GM12878 (cell line): ENCODE results near the gene AKT1S1. TPM values are rescaled to one million over a fixed set of nuclear protein-coding genes. Genes with fewer than 3 reads are reported as not detected.
A peak's percentile ranks its signal among the peaks of the same experiment; 100 is the strongest.

Experiments used
- BRCA1 ChIP-seq: IDR thresholded peaks from 2 replicates; pipeline ENCODE4 v1.6.1; 2011; ENCODE audit warnings: low read depth, low read length, improper control_type of control experiment
- CBX3 ChIP-seq: fragments of 200-600 bp; sonication (generic); IDR thresholded peaks from 2 replicates; pipeline ENCODE4 v1.6.1; 2016; ENCODE audit warnings: low read depth, borderline replicate concordance
- CHD2 ChIP-seq: IDR thresholded peaks from 2 replicates; pipeline ENCODE4 v1.6.1; 2011; ENCODE audit warnings: low read depth, low read length, improper control_type of control experiment, borderline replicate concordance
- EED ChIP-seq: sonication (generic); IDR thresholded peaks from 2 replicates; pipeline ENCODE4 v1.6.1; 2016; ENCODE audit warnings: antibody characterized with exemption, low read depth
- EP300 ChIP-seq, 2 experiments: fragments of 150-350 bp in 1 of 2; IDR thresholded peaks; 2 replicates each; pipeline ENCODE4 v1.6.1; 2011 to 2012; ENCODE audit warnings: low read depth in 2 of 2, low read length in 2 of 2, borderline replicate concordance in 1 of 2, improper control_type of control experiment in 1 of 2, inconsistent platforms in 1 of 2; ENCODE audit not compliant: control insufficient read depth in 1 of 2
- IKZF1 ChIP-seq: fragments of 450-650 bp; conservative IDR thresholded peaks from 2 replicates; pipeline ENCODE4 v1.6.1; 2017; ENCODE audit warnings: antibody characterized with exemption, mild to moderate bottlenecking
- JUND ChIP-seq: IDR thresholded peaks from 2 replicates; pipeline ENCODE4 v1.6.1; 2012; ENCODE audit warnings: low read depth, mild to moderate bottlenecking, low read length, improper control_type of control experiment, moderate library complexity
- NFXL1 ChIP-seq: fragments of 450-650 bp; IDR thresholded peaks from 2 replicates; pipeline ENCODE4 v1.6.1; 2017; ENCODE audit warnings: antibody characterized with exemption, mild to moderate bottlenecking, borderline replicate concordance
- PAX5 ChIP-seq: IDR thresholded peaks from 2 replicates; pipeline ENCODE4 v1.6.1; 2011; ENCODE audit warnings: low read depth, low read length, borderline replicate concordance
- PAX8 ChIP-seq: fragments of 450-650 bp; IDR thresholded peaks from 2 replicates; pipeline ENCODE4 v1.6.1; 2017; ENCODE audit warnings: mild to moderate bottlenecking, moderate library complexity
- SMARCA5 ChIP-seq: fragments of 450-650 bp; IDR thresholded peaks from 2 replicates; pipeline ENCODE4 v1.6.1; 2017; ENCODE audit warnings: mild to moderate bottlenecking
- TCF3 ChIP-seq: IDR thresholded peaks from 2 replicates; pipeline ENCODE4 v1.6.1; 2012; ENCODE audit warnings: low read depth, mild to moderate bottlenecking, low read length, borderline replicate concordance; ENCODE audit not compliant: insufficient read depth
- ZNF207 ChIP-seq: fragments of 450-650 bp; IDR thresholded peaks from 2 replicates; pipeline ENCODE4 v1.6.1; 2014; ENCODE audit warnings: antibody characterized with exemption, mild to moderate bottlenecking, borderline replicate concordance
- ZNF384 ChIP-seq: IDR thresholded peaks from 2 replicates; pipeline ENCODE4 v1.6.1; 2012; ENCODE audit warnings: low read depth, mild to moderate bottlenecking, low read length, improper control_type of control experiment, borderline replicate concordance
- ZNF592 ChIP-seq: fragments of 450-650 bp; IDR thresholded peaks from 2 replicates; pipeline ENCODE4 v1.6.1; 2017; ENCODE audit warnings: mild to moderate bottlenecking, moderate library complexity
- polyA plus RNA-seq, 11 experiments: library from polyadenylated mRNA; depleted of rRNA in 4 of 11; unstranded in 6 of 11; stranded (reverse) in 5 of 11; fragments of >200 nt; fragmentation: Nextera tagmentation in 4 of 11; fragmentation: Illumina TruSeq in 1 of 11; extraction: Ambion mirVana in 4 of 11; extraction: Trizol in 1 of 11; gene quantifications; 1 replicate in 1 of 11; 2 replicates in 10 of 11; pipeline versions ENCODE4 v1.2.1 to v1.2.3, GENCODE V29; 2011 to 2016; ENCODE audit warnings: inconsistent platforms in 2 of 11, missing spikeins in 2 of 11, low read depth in 1 of 11
- total RNA-seq, 4 experiments: library from RNA; depleted of rRNA in 3 of 4; stranded (reverse); fragments of >200 nt in 3 of 4; fragmentation: Illumina TruSeq in 1 of 4; extraction: Trizol in 1 of 4; gene quantifications; 2 replicates each; pipeline versions ENCODE4 v1.2.1 to v1.2.3, GENCODE V29; 2013 to 2021
- TF ChIP-seq, protein P1 (sequence below): IDR thresholded peaks from 2 replicates; pipeline ENCODE4 v1.6.1; 2011; ENCODE audit warnings: borderline replicate concordance, low read depth, mild to moderate bottlenecking, moderate library complexity, mixed read lengths, low read length; ENCODE audit not compliant: insufficient read depth; ENCODE audit errors: extremely low read length
- TF ChIP-seq, protein P2 (sequence below): fragments of 450-650 bp; IDR thresholded peaks from 2 replicates; pipeline ENCODE4 v1.6.1; 2017; ENCODE audit warnings: mild to moderate bottlenecking
- TF ChIP-seq, protein P3 (sequence below): fragments of 450-650 bp; IDR thresholded peaks from 2 replicates; pipeline ENCODE4 v1.6.1; 2016; ENCODE audit warnings: mild to moderate bottlenecking

Gene AKT1S1
- total and polyA plus RNA-seq, 10 of the 15 experiments (the other 5 are each of a cell fraction or from before 2014, with no cell fraction given): 0.43 to 23.0 (median 12.3) TPM

- TF ChIP-seq ZNF592 (no peak), EED (peak; percentile 93), IKZF1 (peak; percentile 82; the same call in 1 of the 2 replicates), PAX8 (no peak), JUND (peak; percentile 14; the same call in 1 of the 2 replicates), CBX3 (no peak), NFXL1 (no peak), SMARCA5 (peak; percentile 49; the same call in 1 of the 2 replicates), PAX5 (peak; percentile 77; the same call in 1 of the 2 replicates), ZNF384 (no peak), BRCA1 (no peak), TCF3 (no peak), CHD2 (peak; percentile 59; the same call in 1 of the 2 replicates), ZNF207 (no peak), EP300 (IDR thresholded peaks at IDR 0.05; ENCODE audit: borderline replicate concordance in 1 of 2, control insufficient read depth in 1 of 2, low read depth in 2 of 2, low read length in 2 of 2) (peak; percentile 74 to 76; a peak in 3 of 4 replicates)
- TF ChIP-seq, protein P1, sequence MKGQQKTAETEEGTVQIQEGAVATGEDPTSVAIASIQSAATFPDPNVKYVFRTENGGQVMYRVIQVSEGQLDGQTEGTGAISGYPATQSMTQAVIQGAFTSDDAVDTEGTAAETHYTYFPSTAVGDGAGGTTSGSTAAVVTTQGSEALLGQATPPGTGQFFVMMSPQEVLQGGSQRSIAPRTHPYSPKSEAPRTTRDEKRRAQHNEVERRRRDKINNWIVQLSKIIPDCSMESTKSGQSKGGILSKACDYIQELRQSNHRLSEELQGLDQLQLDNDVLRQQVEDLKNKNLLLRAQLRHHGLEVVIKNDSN: no peak
- TF ChIP-seq, protein P2, sequence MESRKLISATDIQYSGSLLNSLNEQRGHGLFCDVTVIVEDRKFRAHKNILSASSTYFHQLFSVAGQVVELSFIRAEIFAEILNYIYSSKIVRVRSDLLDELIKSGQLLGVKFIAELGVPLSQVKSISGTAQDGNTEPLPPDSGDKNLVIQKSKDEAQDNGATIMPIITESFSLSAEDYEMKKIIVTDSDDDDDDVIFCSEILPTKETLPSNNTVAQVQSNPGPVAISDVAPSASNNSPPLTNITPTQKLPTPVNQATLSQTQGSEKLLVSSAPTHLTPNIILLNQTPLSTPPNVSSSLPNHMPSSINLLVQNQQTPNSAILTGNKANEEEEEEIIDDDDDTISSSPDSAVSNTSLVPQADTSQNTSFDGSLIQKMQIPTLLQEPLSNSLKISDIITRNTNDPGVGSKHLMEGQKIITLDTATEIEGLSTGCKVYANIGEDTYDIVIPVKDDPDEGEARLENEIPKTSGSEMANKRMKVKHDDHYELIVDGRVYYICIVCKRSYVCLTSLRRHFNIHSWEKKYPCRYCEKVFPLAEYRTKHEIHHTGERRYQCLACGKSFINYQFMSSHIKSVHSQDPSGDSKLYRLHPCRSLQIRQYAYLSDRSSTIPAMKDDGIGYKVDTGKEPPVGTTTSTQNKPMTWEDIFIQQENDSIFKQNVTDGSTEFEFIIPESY: no peak
- TF ChIP-seq, protein P3, sequence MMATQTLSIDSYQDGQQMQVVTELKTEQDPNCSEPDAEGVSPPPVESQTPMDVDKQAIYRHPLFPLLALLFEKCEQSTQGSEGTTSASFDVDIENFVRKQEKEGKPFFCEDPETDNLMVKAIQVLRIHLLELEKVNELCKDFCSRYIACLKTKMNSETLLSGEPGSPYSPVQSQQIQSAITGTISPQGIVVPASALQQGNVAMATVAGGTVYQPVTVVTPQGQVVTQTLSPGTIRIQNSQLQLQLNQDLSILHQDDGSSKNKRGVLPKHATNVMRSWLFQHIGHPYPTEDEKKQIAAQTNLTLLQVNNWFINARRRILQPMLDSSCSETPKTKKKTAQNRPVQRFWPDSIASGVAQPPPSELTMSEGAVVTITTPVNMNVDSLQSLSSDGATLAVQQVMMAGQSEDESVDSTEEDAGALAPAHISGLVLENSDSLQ: no peak
Measured at GRCh38 chr19:49894879-49895565, 17.9 kb upstream of the AKT1S1 start (continued).
